ENCODE results near the gene PELI2. TPM values are rescaled to one million over a fixed set of nuclear protein-coding genes. Genes with fewer than 3 reads are reported as not detected.

PELI2 gene
- total RNA-seq, 1 donor from 2014 or later = 8.7 TPM

GRCh38 chr14:56295743-56296142 is 177.5 kb downstream of the PELI2 start:
- H3K4me1 Mint-ChIP-seq (ENCODE audit: low read depth) = peaks cover 20% of the 10 kb centered on the region
- peaks cover 2% of the 10 kb centered on the region for H3K36me3 Mint-ChIP-seq (ENCODE audit: low read depth)
- no peak overlapping the region for H3K27ac Mint-ChIP-seq (ENCODE audit: unreplicated experiment)
- H3K4me3 Mint-ChIP-seq (ENCODE audit: unreplicated experiment) = no peak overlapping the region
- no peaks in the 10 kb centered on the region for H3K9me3 Mint-ChIP-seq (ENCODE audit: low read depth)
- TF ChIP-seq CTCF (IDR thresholded peaks at IDR 0.05) = no peak
- no peak for DNase-seq (ENCODE audit: low spot score)
- H3K27me3 Mint-ChIP-seq (ENCODE audit: low read depth) = no peaks in the 10 kb centered on the region

- Mint-ChIP-seq H3K27me3 (ENCODE audit: low read depth) (no peaks in the 10 kb centered on the region), H3K4me3 (ENCODE audit: unreplicated experiment) (no peak overlapping the region), H3K27ac (ENCODE audit: unreplicated experiment) (no peak overlapping the region), H3K36me3 (ENCODE audit: low read depth) (no peaks in the 10 kb centered on the region), H3K4me1 (ENCODE audit: low read depth) (peaks cover 16% of the 10 kb centered on the region), H3K9me3 (ENCODE audit: low read depth) (no peaks in the 10 kb centered on the region)
- no peak for TF ChIP-seq CTCF (IDR thresholded peaks at IDR 0.05)
- no peak for DNase-seq (ENCODE audit: low spot score)
These were observed 179.2 kb downstream of the PELI2 start for GRCh38 chr14:56297449-56297848.

GRCh38 chr14:56299306-56299984 is 181.2 kb downstream of the PELI2 start:
- H3K27me3 Mint-ChIP-seq (ENCODE audit: low read depth) = no peaks in the 10 kb centered on the region
- H3K9me3 Mint-ChIP-seq (ENCODE audit: low read depth) = no peaks in the 10 kb centered on the region
- TF ChIP-seq CTCF (IDR thresholded peaks at IDR 0.05) = peak; percentile 27
- H3K36me3 Mint-ChIP-seq (ENCODE audit: low read depth) = no peaks in the 10 kb centered on the region
- no peak for DNase-seq (ENCODE audit: low spot score)
- peaks cover 16% of the 10 kb centered on the region for H3K4me1 Mint-ChIP-seq (ENCODE audit: low read depth)
- H3K27ac Mint-ChIP-seq (ENCODE audit: unreplicated experiment) = no peak overlapping the region
- H3K4me3 Mint-ChIP-seq (ENCODE audit: unreplicated experiment) = no peak overlapping the region

- no peak for DNase-seq (ENCODE audit: low spot score)
- TF ChIP-seq CTCF (IDR thresholded peaks at IDR 0.05) = no peak
- Mint-ChIP-seq H3K4me3 (ENCODE audit: unreplicated experiment) (no peak overlapping the region), H3K27ac (ENCODE audit: unreplicated experiment) (no peak overlapping the region), H3K9me3 (ENCODE audit: low read depth) (no peaks in the 10 kb centered on the region), H3K4me1 (ENCODE audit: low read depth) (peaks cover 16% of the 10 kb centered on the region), H3K36me3 (ENCODE audit: low read depth) (no peaks in the 10 kb centered on the region), H3K27me3 (ENCODE audit: low read depth) (no peaks in the 10 kb centered on the region)
These were observed 182.3 kb downstream of the PELI2 start for GRCh38 chr14:56300495-56300894.

- H3K9me3 Mint-ChIP-seq (ENCODE audit: low read depth) = peaks cover 4% of the 10 kb centered on the region
- no peak for TF ChIP-seq CTCF (IDR thresholded peaks at IDR 0.05)
- H3K4me1 Mint-ChIP-seq (ENCODE audit: low read depth) = peaks cover 14% of the 10 kb centered on the region
- DNase-seq (ENCODE audit: low spot score) = no peak
- H3K4me3 Mint-ChIP-seq (ENCODE audit: unreplicated experiment) = no peak overlapping the region
- H3K27ac Mint-ChIP-seq (ENCODE audit: unreplicated experiment) = no peak overlapping the region
- H3K27me3 Mint-ChIP-seq (ENCODE audit: low read depth) = no peaks in the 10 kb centered on the region
- H3K36me3 Mint-ChIP-seq (ENCODE audit: low read depth) = no peaks in the 10 kb centered on the region
These were observed 186.2 kb downstream of the PELI2 start for GRCh38 chr14:56304456-56304855.

All from chondrocyte (in vitro differentiated cells).